ENCODE measurements around the gene AGER.
"Not testable (repeated sequence)": the region's sequence is repeated elsewhere in the genome, so short reads cannot be mapped to it uniquely, and the experiment has no call there.

The AGER gene

DNA sequence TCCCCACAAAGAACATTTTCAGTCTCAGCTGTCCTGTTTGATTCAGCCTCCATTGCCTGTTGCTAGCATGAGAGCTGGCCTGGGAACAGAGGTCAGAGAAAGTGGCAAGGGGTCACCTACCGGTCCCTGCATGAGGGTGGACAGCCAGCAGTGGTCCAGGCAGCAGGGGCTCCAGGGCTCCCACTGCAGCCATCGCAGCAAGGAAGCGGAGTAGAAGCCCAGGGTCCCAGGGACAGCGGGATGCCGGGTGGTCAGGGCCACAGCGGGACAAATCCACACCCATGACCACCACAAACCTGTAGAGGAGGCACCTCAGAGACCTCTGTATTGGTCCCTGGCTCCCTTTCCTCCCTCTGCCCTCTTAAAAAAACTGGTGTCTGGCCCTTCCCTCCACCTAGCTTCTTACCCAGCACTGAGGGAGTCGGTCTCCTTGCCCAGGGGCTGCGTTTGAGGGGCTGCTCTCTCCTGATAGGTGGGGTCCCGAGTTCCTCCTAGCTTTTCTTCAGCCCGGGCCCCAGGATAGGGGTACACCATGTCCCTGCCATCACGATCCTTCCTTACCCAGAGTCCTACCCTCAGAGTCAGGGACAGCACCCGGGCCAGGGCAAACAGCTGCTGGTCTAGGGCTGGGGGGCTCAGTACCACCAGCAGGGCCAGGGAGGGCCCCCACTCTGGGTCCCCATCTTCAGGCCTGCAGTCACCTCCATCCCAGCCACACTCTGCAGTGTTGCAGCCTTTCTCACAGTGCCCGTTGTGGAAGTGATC lies 16.8 kb upstream of the AGER start:
- no peak for DNase-seq (ENCODE audit: low read depth in 2 of 3, low spot score in 1 of 3)

DNA sequence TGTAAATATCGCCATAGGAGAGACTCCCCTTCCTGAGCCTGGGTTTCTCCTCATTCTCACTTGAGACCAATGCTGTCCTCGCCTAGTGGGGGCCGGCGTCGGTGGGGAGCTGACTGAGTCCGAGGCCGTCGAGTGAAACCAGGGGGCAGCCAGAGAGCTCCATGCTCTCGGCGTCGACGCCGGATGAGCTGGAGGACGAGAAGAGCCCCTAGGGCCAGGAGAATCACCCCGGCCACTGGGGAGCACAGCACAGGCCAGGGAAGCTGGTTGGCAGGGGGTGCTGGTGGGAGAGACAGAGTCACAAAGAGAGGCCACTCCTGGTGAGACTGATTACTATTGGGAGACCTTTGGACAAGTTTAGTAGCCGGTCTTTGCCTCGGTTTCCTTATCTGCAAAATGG lies 14.8 kb upstream of the AGER start:
- no peak for DNase-seq (ENCODE audit: low read depth in 2 of 3, low spot score in 1 of 3)

DNA sequence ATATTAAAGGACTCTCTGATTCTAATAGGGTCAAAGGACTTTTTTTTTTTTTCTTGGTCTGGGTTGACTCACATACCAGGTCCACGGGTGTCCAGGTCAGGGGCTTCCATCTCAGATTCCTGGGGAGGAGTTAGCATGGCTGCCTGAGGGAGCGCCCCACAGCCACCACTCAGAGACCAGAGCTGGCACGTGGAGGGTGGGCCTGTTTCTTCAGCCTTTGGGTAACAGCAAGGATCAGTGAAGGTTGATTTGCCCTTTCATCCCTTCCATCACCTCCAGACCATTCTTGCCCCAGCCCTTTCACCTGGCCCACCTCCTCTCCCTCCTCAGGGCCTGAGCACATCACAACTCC lies 14.3 kb upstream of the AGER start:
- DNase-seq (ENCODE audit: low read depth in 2 of 3, low spot score in 1 of 3): no peak

DNA sequence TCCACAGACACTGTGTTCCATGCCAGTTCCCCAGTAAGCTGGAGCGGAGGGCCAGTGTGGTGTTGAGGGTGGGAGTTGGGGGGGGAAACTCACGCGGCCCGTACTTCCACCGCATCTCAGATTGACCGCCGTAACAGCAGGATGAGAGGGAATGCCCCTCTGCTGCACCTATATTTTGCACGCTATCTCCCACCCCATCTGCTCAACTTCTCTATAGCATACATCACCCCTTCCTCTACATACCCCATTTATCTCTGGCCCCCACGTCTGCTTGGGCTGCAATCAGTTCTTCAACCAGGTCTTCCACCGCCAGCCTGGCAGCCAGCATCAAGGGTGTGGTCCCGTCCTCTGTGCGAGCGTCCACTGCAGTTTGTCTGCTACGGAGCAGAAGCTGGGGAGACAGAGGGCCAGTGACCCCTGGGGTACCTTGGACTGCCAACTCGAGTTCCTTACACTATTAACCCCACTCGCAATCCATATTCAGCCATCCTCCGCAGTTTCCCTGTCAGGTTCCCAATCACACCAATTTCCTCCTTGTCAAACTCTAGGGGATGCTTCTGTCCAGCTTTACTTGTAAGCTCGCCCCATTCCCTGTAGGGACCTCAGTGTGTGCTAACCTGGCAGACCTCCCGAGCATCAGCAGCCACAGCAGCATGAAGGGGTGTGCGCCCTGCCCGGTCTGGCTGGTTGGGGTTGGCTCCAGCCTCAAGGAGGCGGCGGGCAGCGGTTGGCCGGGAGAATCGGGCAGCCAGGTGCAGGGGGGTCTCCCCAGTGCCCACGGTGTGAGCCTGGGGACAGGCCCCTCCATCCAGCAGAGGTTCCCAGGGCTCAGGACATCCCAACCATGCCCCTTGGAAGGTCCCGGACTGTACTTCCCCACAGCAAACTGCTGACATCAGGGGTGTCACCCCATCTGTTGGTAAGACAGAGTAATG lies 12.9 kb upstream of the AGER start:
- DNase-seq (ENCODE audit: low read depth in 2 of 3, low spot score in 1 of 3): no peak

DNA sequence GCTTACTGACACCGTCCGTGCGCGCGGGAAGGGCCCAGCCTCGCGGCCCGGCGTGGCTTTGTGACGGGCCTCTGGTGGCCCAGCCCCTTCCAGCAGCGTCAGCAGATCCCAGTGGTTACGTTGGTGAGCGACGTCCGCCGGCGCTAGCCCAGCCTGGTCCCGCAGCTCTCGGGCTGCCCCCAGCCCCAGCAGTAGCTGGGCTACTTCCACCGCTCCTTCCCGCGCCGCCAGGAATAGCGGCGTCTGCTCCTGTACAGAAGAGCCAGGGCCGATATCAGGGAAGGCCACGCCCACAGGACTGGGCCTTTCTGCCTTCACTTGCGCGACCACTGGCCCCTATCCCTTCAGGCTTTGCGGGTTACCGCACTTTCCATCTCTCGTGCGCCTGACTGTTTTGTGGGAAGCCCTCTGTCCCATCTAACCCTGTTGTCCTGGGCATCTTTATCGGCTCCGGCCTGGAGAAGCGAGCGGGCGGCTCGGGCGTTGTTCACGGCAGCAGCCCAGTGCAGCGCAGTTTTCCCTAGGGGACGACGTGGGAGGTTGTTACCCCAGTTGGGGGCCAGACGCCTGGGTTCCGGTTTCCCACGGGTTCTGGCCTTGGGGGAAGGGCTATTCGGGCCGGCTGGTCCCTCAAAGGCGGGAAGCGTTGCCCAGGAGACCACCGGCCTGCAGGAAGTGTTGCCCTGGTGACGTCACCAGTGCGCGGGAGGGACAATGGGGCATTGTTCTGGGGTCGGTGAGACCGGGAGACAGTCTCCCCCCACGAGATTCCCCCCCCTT lies 12.0 kb upstream of the AGER start:
- peak; percentile 41 to 51 (median 51) for DNase-seq (ENCODE audit: low read depth in 2 of 3, low spot score in 1 of 3)

DNA sequence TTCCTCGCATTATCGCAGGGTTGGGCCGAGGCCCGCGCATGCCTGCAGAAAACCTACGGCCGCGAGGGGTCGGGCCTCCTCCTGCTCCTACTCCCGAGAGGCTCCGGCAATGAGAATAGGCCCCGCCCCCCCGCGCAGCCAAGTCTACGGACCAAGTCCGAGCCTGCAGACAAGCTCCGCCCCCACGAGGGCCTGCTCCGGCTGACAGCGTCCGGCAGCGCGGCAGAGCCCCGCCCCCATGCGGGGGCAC lies 11.5 kb upstream of the AGER start:
- DNase-seq (ENCODE audit: low read depth in 2 of 3, low spot score in 1 of 3): peak; percentile 100

DNA sequence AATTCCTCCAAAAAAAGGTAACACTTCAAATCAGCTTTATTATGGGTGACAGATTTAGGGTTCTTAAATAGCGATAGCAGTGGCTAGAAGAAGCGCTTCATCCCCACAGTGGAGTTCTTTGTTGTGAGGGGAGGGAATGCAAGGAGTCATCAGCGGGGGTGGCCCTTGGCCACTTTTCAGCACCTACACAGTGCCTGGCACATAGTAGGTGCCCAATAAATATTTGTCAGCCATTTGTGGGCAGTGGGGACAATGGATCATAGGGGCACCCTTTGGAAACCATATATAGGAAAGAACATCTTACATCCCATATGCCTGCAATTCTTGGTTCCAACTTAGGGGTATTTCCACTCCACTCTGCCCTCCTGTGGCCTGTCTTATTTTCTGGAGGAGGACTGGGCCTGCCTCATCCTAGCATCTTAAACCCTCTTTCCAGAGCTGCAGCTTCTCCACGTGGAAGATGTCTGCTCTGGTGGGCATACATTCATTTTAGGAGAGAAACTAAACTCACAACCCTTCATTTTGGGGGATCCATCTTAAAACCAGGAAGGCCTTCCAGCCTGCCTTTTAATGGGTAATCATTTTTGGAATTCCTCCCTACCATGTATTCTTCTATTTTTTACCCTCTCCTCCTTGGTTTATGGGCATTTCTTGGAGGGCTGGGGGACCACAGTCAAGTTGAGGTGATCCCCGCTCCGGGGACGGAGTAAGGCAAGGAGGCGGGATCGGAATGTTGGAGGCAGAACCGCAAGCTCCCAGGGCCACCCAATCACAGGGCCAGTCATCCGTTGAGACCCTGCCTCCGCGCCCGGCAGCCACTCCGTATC lies 11.0 kb upstream of the AGER start:
- no peak for DNase-seq (ENCODE audit: low read depth in 2 of 3, low spot score in 1 of 3)

DNA sequence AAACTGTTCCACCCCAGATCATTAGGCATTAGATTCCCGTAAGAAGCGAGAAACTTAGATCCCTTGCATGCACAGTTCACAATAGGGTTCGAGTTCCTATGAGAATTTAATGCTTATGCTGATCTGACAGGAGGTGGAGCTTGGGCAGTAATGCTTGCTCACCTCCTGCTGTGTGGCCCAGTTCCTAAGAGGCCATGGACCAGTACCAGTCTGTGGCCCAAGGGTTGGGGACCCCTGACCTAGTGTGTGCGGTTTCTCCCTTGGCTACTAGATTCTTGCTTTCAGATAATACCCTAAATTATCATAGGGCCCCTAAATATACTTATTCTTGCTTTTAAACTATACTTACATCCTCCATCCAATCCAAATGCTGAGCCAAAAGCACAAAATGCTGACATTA lies 10.3 kb upstream of the AGER start:
- no peak for DNase-seq (ENCODE audit: low read depth in 2 of 3, low spot score in 1 of 3)

DNA sequence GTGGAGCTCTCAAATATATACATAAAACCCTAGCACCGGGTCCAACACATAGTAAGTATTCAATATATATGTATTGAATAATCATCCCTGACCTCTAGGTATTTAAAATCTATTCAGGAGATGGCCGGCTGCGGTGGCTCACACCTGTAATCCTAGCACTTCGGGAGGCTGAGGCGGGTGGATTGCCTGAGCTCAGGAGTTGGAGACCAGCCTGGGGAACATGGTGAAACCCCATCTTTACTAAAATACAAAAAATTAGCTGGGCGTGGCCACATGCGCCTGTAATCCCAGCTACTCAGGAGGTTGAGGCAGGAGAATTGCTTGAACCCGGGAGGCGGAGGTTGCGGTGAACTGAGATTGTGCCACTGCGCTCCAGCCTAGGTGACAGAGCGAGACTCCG lies 9.0 kb upstream of the AGER start:
- DNase-seq (ENCODE audit: low read depth in 2 of 3, low spot score in 1 of 3): not testable (repeated sequence)

DNA sequence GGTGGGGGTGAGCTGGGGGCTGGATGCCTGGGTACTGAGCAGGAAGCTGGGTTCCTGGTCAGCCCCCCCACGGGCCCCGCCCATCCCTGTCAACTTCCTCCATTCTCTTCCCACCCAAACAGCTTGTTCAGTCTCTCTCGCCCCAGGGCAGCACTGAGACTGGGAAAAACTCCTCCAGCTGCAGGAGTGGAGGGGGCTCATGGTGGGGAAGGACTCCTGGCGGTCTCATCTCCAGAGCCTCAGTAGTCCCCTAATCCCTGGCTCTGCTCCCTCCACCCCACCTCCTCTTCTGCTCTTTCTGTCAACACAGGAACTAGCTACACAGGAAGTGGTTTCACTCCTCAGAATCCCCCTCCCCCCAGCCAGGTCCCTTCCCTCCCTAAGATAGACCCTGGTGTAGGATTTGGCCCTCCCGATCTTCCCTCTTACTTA lies 8.6 kb upstream of the AGER start, which contains the start of gene GPSM3:
Gene GPSM3, minus strand, starts transcription at position 36 of the 432 bp plus-strand sequence. CDS start 130 bp downstream, outside the sequence.
- DNase-seq (ENCODE audit: low read depth in 2 of 3, low spot score in 1 of 3): peak in 1 of 3 donors; percentile 40

DNA sequence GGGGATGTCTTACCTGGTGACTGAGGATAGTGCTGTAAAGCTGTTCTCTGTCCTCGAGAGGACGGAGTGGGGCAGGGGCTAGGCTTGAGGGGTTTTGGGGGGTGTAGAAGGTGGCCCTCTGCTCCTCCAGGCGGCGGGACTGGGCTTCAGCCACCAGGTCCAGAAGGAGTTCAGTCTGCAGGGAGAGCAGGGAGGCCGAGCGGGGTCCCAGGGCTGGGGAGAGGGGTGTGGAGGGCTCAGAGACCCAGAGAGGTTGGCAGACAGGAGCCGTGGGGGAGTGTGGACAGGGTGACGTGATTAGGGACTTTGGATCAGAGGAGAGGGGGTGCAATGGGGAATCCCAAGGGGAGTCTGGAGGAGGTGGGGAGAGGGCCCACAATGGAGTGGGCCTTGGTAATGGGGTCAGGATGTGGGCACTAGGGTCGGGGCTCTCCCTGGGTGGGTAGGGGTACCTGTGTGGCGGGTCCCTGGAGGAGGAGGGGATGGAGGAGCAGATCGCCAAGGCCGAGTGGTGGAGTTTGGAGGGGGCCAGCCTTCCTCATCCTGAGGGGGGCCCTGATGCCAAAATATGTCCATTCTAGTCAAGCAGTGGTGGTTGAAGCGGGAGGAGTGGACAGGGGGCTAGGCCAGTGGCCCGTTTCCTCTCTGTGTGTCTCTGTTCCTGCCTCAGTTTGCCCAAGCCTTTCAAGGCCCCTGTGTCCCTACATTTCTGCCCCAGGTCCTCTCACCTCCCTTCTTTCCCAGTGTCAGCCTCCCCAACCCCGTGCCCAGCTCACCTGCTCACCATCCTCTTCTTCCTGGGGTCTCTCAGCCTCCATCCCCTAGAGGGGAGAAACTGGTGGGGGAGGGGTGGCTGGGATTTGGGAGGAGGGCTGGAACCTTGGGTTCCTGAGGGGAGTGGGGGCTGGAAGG lies 7.9 kb upstream of the AGER start:
- DNase-seq (ENCODE audit: low read depth in 2 of 3, low spot score in 1 of 3): no peak

DNA sequence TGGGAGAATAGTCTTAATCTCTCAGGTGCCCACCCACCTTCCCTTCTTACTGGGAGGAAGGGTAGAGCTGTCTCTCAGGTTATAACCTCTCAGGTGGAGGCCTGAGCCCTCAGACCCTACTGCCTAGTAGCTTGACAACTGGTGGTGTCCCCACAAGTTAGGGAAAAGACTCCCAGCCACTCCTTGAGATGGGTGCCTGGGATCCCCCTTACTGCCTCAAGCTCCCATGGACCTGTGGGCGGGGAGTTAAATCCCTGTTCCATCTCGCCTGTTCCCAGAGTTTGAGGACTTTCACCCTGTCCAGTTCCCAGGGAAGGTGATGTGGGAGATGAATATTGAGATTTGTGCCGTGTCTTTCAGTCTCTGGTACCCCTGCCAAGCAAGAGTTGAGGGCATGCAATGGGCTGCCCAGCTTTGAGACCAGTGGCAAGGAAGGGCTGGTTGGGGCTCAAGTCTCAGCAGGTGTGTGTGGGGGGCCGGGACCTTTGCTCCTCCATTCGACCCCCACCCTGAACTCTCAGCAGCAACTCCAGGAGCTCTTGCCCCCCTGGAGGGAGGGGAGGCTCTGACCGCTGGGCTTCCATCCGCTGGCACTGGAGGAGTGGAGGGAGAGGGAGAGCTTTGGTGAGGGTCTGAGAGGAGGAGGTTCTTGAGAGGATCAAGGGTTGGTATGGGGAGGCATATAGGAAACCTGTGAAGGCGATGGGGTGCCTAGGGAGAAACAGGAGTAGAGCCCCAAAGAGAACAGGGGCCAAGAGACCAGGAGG lies 7.0 kb upstream of the AGER start:
- DNase-seq (ENCODE audit: low read depth in 2 of 3, low spot score in 1 of 3): no peak

DNA sequence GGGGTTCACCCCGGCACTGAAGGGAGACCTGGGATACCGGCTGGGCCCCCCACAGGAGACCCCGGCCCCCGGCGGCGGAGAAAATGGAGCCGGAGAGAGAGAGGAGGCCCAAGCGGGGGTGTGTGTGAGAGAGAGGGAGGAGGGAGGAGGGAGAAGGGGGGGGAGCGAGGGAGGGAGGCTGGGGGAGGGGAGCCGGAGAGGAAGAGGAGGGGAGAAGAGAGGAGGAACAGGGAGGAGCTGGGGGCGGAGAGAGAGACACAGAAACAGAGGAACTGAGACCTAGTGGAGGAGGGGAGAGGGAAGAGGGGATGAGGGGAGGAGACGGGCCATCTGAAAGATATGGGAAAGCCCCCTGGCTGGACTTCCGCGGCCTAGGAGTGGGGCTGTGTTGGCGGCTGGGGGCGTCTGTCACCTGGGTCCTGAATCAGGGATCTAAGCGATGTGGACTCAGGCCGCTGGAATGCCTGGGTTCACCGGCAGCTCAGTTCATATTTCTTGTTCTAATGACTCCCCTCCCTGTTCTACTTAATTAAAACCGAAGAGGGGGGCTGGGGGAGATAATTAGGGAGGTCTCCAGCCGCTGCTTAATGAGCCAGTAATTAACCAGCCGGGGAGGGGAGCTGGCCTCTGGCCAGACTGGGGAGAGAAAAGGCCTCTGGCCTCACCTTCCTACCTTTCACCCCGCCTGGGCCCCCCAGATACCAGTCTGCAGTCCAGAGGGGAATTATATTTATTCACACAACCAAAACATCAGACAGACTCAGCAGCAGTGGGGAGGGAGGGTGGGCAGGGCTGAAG lies 6.2 kb upstream of the AGER start, which contains the start of gene PBX2:
Gene PBX2, minus strand, starts transcription at position 149 of the 798 bp plus-strand sequence. CDS start 287 bp downstream, outside the sequence.
- peak; percentile 61 to 82 (median 73) for DNase-seq (ENCODE audit: low read depth in 2 of 3, low spot score in 1 of 3)

DNA sequence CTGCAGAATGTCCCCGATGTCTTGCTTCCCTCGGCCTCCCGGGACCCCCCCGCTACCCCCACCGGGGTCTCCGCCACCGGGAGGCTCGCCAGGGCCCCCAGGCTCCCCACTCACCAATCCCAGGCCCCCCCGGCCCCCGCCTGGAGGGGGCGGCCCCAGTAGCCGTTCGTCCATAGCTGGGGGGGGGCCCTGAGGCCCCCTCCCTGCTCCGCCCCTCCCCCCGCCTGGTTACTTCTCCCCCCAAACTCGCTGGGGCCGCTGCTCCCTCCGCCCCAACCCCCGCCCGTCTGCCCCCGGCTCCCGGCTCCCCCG lies 5.6 kb upstream of the AGER start:
- DNase-seq (ENCODE audit: low read depth in 2 of 3, low spot score in 1 of 3): no peak

DNA sequence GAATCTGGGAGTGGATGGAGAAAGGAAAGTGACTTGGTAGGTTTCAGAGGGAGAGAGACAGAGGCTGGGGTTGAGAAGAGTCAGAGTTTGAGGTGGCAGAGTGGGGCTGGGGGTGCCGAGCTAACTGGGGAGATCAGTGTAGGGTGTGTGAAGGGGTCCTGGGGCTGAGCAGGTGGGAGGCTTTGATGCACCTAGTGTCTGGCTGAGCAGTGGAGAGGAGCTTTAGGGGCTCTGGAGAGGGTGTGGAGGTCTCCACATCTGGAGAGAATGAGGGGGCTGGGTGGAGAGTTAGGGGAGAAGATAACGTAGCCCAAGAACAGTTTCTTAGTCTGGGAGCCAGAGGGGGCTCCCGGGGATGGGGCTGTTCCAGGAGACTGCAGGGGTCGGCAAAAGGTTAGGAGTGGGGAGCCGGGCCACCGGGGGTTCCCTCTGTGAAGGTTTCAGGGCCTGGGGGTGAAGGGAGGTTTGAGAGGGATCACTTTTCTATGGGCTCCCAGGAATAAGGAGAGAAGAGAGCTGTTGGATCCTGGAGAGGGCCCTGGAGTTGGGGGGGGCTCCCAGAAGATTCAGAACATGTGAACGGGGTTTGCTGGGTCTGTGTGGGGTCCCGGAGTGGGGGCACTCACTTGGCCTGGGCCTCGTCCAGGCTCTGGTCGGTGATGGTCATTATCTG lies 5.2 kb upstream of the AGER start:
- no peak for DNase-seq (ENCODE audit: low read depth in 2 of 3, low spot score in 1 of 3)

DNA sequence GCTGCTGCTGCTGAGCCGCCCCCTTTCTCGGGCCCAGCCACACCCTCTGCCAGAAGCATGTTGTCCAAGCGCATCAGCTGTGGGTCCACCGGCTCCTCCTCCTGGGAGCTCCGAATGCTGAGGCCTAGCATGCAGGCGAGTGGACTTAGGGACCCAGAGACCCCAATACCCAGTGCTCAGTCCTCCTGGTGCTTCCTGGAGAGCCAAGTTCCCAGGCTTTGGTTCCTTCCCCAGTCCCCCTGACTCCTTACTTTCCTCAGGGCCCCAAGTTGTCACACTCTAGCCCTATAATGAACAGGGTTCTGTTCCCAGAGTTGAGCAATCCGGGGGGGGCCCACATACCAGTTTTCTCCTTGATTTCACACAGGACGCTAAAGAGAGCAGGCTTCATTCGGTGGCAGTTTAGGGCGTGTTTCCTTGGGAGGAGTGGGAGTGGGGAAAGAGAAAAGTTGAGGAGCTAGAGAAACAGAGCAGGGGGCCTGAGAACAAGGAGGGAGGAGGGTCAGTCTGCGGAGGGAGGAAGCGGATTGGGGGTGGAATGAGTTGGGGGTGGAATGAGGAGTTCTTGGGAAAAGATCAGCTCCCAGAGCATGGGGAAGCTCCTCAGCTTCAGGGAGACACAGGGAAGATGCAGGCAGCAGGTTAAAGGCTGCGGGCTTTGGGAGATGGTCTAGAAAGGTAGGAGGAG lies 4.5 kb upstream of the AGER start:
- DNase-seq (ENCODE audit: low read depth in 2 of 3, low spot score in 1 of 3): no peak

DNA sequence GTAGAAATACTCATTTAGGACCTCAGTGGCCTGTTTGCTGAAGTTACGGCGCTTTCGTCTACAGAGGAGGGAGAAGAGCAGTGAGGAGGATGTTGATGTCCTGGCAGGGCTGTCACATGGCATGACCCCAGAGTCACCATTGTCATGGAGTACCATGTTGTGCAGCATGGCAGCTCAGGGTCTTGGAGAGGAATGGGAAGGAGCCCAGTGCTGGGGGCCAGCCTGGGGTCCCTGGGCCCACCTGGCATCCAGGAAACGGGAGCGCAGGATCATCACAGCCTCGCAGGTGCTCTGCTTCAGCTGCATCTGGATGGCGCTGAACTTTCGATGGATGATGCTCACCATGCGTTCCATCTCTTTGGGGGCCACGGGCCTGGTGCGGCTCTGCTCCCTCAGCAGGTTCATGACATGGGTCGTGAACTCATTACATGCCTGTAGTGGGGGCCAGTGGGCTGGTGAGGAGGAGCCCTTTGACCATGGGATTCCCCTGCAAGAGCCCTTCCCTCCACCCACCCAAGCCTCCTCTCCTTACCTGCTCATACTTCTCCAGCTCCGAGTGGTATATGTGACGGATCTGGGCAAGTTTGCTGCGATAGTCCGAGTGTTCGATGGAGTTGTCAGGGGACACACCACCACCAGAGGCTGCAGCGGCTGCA lies 3.8 kb upstream of the AGER start:
- DNase-seq (ENCODE audit: low read depth in 2 of 3, low spot score in 1 of 3): not testable (repeated sequence)

Data from stimulated activated CD4-positive, alpha-beta T cell treated with anti-CD3 and anti-CD28 coated beads, Interleukin-12 subunit alpha, Interleukin-12 subunit beta, amount 100 ng/mL, for 48 hours (primary cell).